ENCODE results near the gene SSBP4. TPM values are rescaled to one million over a fixed set of nuclear protein-coding genes. Genes with fewer than 3 reads are reported as not detected.
A peak's percentile ranks its signal among the peaks of the same experiment; 100 is the strongest.

Gene SSBP4
- total and polyA plus RNA-seq, 9 of the 15 experiments (the other 6 are each of a cell fraction or from before 2014, with no cell fraction given) = 1.1 to 189 (median 39.0) TPM

DNA sequence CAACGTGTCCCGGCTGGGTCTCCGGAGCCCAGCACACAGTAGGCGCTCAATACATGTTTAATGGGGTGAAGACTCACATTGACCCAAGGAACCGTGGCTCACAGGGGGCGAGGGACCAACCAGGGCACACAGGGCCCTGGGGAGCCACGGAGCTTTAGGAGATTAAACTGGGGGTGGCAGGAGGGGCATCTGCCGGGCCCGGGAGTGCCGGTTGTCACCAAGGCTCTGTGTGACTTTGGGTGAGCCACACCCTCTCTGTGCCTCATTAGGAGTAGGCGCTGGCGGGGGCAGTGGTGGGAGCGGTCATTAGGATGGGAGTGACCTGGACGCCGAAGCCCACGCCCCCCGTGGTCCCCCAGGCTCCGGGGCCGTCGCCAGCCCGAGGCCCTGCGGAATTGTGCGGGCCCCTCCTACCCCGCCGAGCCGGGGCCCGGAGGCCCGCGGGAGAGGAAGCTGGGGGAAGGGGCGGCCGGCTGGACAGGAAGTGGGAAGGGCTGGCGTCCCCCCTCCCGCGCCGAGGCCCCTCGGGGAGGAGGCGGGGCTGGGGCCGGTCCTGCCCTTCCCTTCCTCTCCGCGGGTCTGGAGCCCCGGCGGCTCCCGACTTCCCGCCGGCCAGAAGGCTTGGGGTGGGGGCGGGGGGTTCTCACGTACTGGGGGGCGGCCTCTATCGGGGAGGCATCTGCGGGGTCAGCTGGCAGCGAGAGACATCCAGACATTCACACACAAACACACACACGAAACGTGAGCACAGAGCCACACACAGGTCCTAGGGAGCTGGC is 1.8 kb upstream of the SSBP4 start (continued):
- TF ChIP-seq CBX8 (IDR thresholded peaks at IDR 0.05; ENCODE audit: borderline replicate concordance, extremely low read depth, low read depth, low read length, poor library complexity, severe bottlenecking) (no peak), STAT6 (CRISPR knock-in tag; IDR thresholded peaks at IDR 0.05) (no peak), TBP (optimal IDR thresholded peaks at IDR 0.05; ENCODE audit: low read depth, low read length) (peak; percentile 29), TEAD2 (tag; IDR thresholded peaks at IDR 0.05) (no peak), CBFA2T3 (IDR thresholded peaks at IDR 0.05) (no peak), THRAP3 (IDR thresholded peaks at IDR 0.05; ENCODE audit: borderline replicate concordance) (no peak), SMAD3 (CRISPR knock-in tag; conservative IDR thresholded peaks at IDR 0.05) (peak; percentile 57; the same call in 1 of the 2 replicates), DNMT1 (IDR thresholded peaks at IDR 0.05) (no peak), HLTF (IDR thresholded peaks at IDR 0.05) (no peak), ZNF12 (CRISPR knock-in tag; IDR thresholded peaks at IDR 0.05) (no peak), CBX2 (IDR thresholded peaks at IDR 0.05; ENCODE audit: insufficient read depth, low read length, poor library complexity, severe bottlenecking) (no peak), SMAD2 (IDR thresholded peaks at IDR 0.05; ENCODE audit: low read depth, low read length) (no peak), TRIM25 (IDR thresholded peaks at IDR 0.05; ENCODE audit: borderline replicate concordance) (no peak), RB1 (IDR thresholded peaks at IDR 0.05; ENCODE audit: low read depth) (peak; percentile 64), THRB (CRISPR knock-in tag; conservative IDR thresholded peaks at IDR 0.05) (no peak), ELF4 (CRISPR knock-in tag; IDR thresholded peaks at IDR 0.05) (no peak)
- TF ChIP-seq, protein P1, sequence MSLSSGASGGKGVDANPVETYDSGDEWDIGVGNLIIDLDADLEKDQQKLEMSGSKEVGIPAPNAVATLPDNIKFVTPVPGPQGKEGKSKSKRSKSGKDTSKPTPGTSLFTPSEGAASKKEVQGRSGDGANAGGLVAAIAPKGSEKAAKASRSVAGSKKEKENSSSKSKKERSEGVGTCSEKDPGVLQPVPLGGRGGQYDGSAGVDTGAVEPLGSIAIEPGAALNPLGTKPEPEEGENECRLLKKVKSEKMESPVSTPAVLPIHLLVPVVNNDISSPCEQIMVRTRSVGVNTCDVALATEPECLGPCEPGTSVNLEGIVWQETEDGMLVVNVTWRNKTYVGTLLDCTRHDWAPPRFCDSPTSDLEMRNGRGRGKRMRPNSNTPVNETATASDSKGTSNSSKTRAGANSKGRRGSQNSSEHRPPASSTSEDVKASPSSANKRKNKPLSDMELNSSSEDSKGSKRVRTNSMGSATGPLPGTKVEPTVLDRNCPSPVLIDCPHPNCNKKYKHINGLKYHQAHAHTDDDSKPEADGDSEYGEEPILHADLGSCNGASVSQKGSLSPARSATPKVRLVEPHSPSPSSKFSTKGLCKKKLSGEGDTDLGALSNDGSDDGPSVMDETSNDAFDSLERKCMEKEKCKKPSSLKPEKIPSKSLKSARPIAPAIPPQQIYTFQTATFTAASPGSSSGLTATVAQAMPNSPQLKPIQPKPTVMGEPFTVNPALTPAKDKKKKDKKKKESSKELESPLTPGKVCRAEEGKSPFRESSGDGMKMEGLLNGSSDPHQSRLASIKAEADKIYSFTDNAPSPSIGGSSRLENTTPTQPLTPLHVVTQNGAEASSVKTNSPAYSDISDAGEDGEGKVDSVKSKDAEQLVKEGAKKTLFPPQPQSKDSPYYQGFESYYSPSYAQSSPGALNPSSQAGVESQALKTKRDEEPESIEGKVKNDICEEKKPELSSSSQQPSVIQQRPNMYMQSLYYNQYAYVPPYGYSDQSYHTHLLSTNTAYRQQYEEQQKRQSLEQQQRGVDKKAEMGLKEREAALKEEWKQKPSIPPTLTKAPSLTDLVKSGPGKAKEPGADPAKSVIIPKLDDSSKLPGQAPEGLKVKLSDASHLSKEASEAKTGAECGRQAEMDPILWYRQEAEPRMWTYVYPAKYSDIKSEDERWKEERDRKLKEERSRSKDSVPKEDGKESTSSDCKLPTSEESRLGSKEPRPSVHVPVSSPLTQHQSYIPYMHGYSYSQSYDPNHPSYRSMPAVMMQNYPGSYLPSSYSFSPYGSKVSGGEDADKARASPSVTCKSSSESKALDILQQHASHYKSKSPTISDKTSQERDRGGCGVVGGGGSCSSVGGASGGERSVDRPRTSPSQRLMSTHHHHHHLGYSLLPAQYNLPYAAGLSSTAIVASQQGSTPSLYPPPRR (CRISPR knock-in tag; IDR thresholded peaks at IDR 0.05; ENCODE audit: borderline replicate concordance) = no peak; the same call in 1 of the 2 replicates

Measured in K562 (cell line).